GM18499 (cell line): ENCODE data around the gene FHOD1.

Experiments used
- ATAC-seq: cut with Tn5 transposase; IDR thresholded peaks from one replicate; pipeline ENCODE4 v1.9.1; 2021; ENCODE audit warnings: moderate number of reproducible peaks; ENCODE audit not compliant: insufficient read depth, unreplicated experiment

FHOD1 gene

GRCh38 chr16:67247192-67248072 lies at the start of gene FHOD1:
FHOD1 (minus strand) TSS chr16:67247481; CDS start chr16:67247410, 71 bp downstream.
- ATAC-seq: peak; percentile 34

GRCh38 chr16:67296420-67296819 lies 49.1 kb upstream of the FHOD1 start:
- no peak for ATAC-seq

GRCh38 chr16:67294938-67295361 lies 47.7 kb upstream of the FHOD1 start:
- no peak for ATAC-seq

GRCh38 chr16:67294171-67294757 lies 47.0 kb upstream of the FHOD1 start:
- no peak for ATAC-seq

- ATAC-seq: no peak
Measured at GRCh38 chr16:67291461-67291860, 44.2 kb upstream of the FHOD1 start.

GRCh38 chr16:67287960-67288359 lies 40.7 kb upstream of the FHOD1 start:
- no peak for ATAC-seq

- ATAC-seq: no peak
Measured at GRCh38 chr16:67286441-67287235, 39.4 kb upstream of the FHOD1 start.

GRCh38 chr16:67284699-67285646 lies 37.7 kb upstream of the FHOD1 start:
- no peak for ATAC-seq

GRCh38 chr16:67283826-67284555 lies 36.7 kb upstream of the FHOD1 start:
- no peak for ATAC-seq

- no peak for ATAC-seq
Measured at GRCh38 chr16:67283039-67283825, 36.0 kb upstream of the FHOD1 start.

GRCh38 chr16:67282447-67282805 lies 35.1 kb upstream of the FHOD1 start:
- no peak for ATAC-seq

- ATAC-seq: no peak
Measured at GRCh38 chr16:67281536-67282446, 34.5 kb upstream of the FHOD1 start.

GRCh38 chr16:67280090-67281015 lies 33.1 kb upstream of the FHOD1 start:
- ATAC-seq: no peak

GRCh38 chr16:67279296-67280089 lies 32.2 kb upstream of the FHOD1 start, which contains the start of gene PLEKHG4:
PLEKHG4 (plus strand) TSS chr16:67279532; CDS start chr16:67280045, 513 bp downstream.
- ATAC-seq: no peak

GRCh38 chr16:67278773-67279295 lies 31.6 kb upstream of the FHOD1 start:
- ATAC-seq: no peak
